HL-60 (cell line): ENCODE data around the gene ACVR1.

Experiments
- DNase-seq, 2 experiments: peaks; one replicate each; pipeline ENCODE4 v3.0.0-alpha.2; 2010 to 2020; ENCODE audit warnings: low read depth in 1 of 2, low spot score in 1 of 2
- H3K27ac ChIP-seq: fragments of 250-450 bp; sonication (Bioruptor Pico); replicated peaks from 2 replicates; pipeline ENCODE4 v1.5.1; 2020; ENCODE audit warnings: mild to moderate bottlenecking, moderate library complexity
- H3K27me3 ChIP-seq: fragments of 250-450 bp; sonication (Bioruptor Pico); 2 replicates; pipeline ENCODE4 v1.5.1; 2021; ENCODE audit warnings: mild to moderate bottlenecking, moderate library complexity; ENCODE audit not compliant: insufficient read depth, poor library complexity, severe bottlenecking
- H3K4me3 ChIP-seq: replicated peaks from 2 replicates; pipeline ENCODE4 v1.5.1; 2011; ENCODE audit warnings: mild to moderate bottlenecking, control low read depth, low read length; ENCODE audit not compliant: insufficient read depth
- CTCF ChIP-seq: IDR thresholded peaks from one replicate; pipeline ENCODE4 v1.5.1; 2011; ENCODE audit warnings: low read length, control low read depth, inconsistent platforms; ENCODE audit not compliant: insufficient read depth
- GABPA ChIP-seq: IDR thresholded peaks from 2 replicates; pipeline ENCODE4 v1.6.1; 2012; ENCODE audit warnings: low read depth
- POLR2AphosphoS5 ChIP-seq: IDR thresholded peaks from 2 replicates; pipeline ENCODE4 v1.6.1; 2012; ENCODE audit warnings: low read depth
- REST ChIP-seq: IDR thresholded peaks from 2 replicates; pipeline ENCODE4 v1.6.1; 2012; ENCODE audit warnings: low read depth; ENCODE audit not compliant: insufficient replicate concordance
- SPI1 ChIP-seq: IDR thresholded peaks from 2 replicates; pipeline ENCODE4 v1.6.1; 2012; ENCODE audit warnings: low read depth, mild to moderate bottlenecking, borderline replicate concordance

Gene ACVR1

GRCh38 chr2:157822993-157823392 is 53.1 kb downstream of the ACVR1 start:
- Histone ChIP-seq H3K27me3 (no peaks in the 10 kb centered on the region), H3K4me3 (no peak overlapping the region), H3K27ac (no peak overlapping the region)
- no peak for DNase-seq
- TF ChIP-seq GABPA: no peak
- TF ChIP-seq REST: no peak
- TF ChIP-seq POLR2AphosphoS5: no peak
- no peak for TF ChIP-seq CTCF
- no peak for TF ChIP-seq SPI1

GRCh38 chr2:157822533-157822932 is 53.6 kb downstream of the ACVR1 start:
- no peak for DNase-seq
- no peak for TF ChIP-seq POLR2AphosphoS5
- H3K4me3 ChIP-seq: no peak overlapping the region
- no peaks in the 10 kb centered on the region for H3K27me3 ChIP-seq
- no peak overlapping the region for H3K27ac ChIP-seq

- Histone ChIP-seq H3K27me3 (no peaks in the 10 kb centered on the region), H3K4me3 (no peak overlapping the region), H3K27ac (no peak overlapping the region)
- no peak for DNase-seq
- TF ChIP-seq SPI1: no peak
- TF ChIP-seq CTCF: no peak
- no peak for TF ChIP-seq GABPA
- TF ChIP-seq POLR2AphosphoS5: no peak
- TF ChIP-seq REST: no peak
Measured at GRCh38 chr2:157821519-157822131, 54.5 kb downstream of the ACVR1 start.

GRCh38 chr2:157820193-157820592 is 55.9 kb downstream of the ACVR1 start:
- no peaks in the 10 kb centered on the region for H3K27me3 ChIP-seq
- no peak for DNase-seq
- no peak for TF ChIP-seq REST
- TF ChIP-seq CTCF: no peak
- TF ChIP-seq GABPA: no peak
- TF ChIP-seq SPI1: no peak
- no peak for TF ChIP-seq POLR2AphosphoS5
- H3K4me3 ChIP-seq: no peak overlapping the region
- no peak overlapping the region for H3K27ac ChIP-seq
